Activated naive CD4-positive, alpha-beta T cell treated with anti-CD3 and anti-CD28 coated beads for 36 hours (primary cell): ENCODE measurements around the gene ST3GAL4. TPM values are rescaled to one million over a fixed set of nuclear protein-coding genes. Genes with fewer than 3 reads are reported as not detected.
"Not testable (repeated sequence)": the region's sequence is repeated elsewhere in the genome, so short reads cannot be mapped to it uniquely, and the experiment has no call there.

Source experiments
- CTCF ChIA-PET: fragments of 350-600 bp; sonication (Branson Sonifier 250); formaldehyde crosslinking; loops from one replicate; lab custom pipeline; 2021; ENCODE audit warnings: antibody characterized with exemption; lab: Charles Lee
- DNase-seq: peaks from one replicate; pipeline ENCODE4 v3.0.0-alpha.2; 2020
- H3K27ac Mint-ChIP-seq: one replicate; pipeline ENCODE4 v1.8.0; 2021; ENCODE audit warnings: mild to moderate bottlenecking, mixed read lengths
- H3K27me3 Mint-ChIP-seq: one replicate; pipeline ENCODE4 v1.8.0; 2021; ENCODE audit warnings: low read depth, mixed read lengths
- H3K36me3 Mint-ChIP-seq: one replicate; pipeline ENCODE4 v1.8.0; 2021; ENCODE audit warnings: low read depth, mixed read lengths
- H3K4me1 Mint-ChIP-seq: one replicate; pipeline ENCODE4 v1.8.0; 2021; ENCODE audit warnings: low read depth, mixed read lengths
- H3K4me3 Mint-ChIP-seq: one replicate; pipeline ENCODE4 v1.8.0; 2021; ENCODE audit warnings: mild to moderate bottlenecking, moderate library complexity, mixed read lengths
- H3K9me3 Mint-ChIP-seq: one replicate; pipeline ENCODE4 v1.8.0; 2021; ENCODE audit warnings: mixed read lengths
- intact Hi-C: fragments of 100-400 bp; cut with micrococcal nuclease; formaldehyde crosslinking; loops from one replicate; pipeline ENCODE4 v1.15.1; 2023
- total RNA-seq, 2 experiments: library from RNA; stranded (reverse); gene quantifications; one replicate each; pipeline ENCODE4 v1.2.3, GENCODE V29; 2021

The ST3GAL4 gene
- total RNA-seq, 2 experiments from 2014 or later, result 7.6 to 8.0 TPM

DNA sequence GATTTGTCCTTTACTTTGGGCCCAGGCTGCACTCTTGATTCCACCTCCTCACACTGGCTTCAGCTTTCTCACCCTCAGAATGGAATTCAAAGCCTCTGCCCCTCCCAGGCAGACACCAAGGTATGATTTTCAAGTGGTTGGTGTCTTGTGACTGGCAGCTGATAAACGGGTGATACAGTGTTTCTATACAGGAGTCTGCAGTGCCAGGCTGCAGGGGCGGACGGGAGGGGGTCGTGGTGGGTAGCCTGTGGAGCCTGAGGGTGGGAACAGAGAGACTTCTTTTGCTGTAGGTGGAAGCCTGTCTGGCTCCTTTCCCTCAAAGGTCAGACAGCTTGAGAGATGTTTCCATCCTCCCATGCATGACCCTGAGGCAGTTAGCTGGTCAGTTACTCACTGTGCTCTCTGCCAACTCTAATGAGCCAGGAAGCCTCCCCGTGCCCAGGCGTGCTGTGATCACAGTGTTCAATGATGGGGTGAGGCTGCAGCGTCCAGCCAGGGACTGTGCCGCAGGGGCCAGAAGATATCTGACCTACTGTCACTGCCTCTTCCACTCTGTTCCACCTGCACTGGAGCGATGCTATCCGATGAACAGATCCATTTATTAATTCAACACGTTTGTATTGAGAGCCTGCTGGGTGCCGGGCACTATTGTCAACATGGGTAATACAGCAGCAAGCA lies 18.0 kb downstream of the ST3GAL4 start:
- H3K4me3 Mint-ChIP-seq, intact Hi-C loops, DNase-seq, CTCF ChIA-PET, H3K9me3 Mint-ChIP-seq, H3K36me3 Mint-ChIP-seq, H3K27ac Mint-ChIP-seq, H3K27me3 Mint-ChIP-seq, H3K4me1 Mint-ChIP-seq: not testable (repeated sequence)

DNA sequence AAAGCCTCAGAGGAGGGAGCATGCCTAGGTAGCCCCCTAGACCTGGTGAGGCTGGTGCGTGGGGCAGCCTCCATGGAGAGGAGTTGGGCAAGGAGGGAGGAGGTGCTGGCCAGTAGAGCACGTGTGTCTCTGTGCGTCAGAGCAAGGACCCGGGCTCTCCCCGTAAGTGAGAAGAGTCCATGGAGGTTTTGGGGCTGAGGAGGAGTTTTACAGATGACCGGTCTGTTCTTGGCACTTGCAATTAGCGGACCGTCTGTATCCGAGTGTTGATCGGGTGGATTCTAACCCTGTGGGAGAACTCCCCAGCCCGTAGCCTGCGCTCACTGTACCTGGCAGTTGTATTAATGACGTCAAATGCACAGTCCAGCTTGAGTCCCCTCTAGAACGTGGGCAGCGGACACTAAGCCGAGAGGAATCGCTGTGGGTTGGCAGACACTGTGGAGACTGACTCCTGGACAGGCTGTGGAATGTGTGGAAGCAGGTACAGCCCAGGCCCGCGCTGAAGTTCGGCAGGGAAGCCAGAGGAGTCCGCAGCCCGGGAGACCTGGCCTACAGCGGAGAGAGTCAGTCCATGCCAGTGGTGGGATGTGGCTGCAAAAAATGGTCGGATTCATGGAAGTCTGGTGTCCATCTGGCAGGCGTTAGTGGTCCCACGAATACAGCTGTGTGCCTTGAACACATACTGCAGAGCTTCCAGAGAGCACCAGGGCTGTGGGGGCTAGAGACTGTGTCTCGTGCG lies 19.2 kb downstream of the ST3GAL4 start:
- H3K9me3 Mint-ChIP-seq, H3K36me3 Mint-ChIP-seq, DNase-seq, intact Hi-C loops, H3K4me1 Mint-ChIP-seq, H3K27me3 Mint-ChIP-seq, H3K27ac Mint-ChIP-seq, CTCF ChIA-PET, H3K4me3 Mint-ChIP-seq: not testable (repeated sequence)

DNA sequence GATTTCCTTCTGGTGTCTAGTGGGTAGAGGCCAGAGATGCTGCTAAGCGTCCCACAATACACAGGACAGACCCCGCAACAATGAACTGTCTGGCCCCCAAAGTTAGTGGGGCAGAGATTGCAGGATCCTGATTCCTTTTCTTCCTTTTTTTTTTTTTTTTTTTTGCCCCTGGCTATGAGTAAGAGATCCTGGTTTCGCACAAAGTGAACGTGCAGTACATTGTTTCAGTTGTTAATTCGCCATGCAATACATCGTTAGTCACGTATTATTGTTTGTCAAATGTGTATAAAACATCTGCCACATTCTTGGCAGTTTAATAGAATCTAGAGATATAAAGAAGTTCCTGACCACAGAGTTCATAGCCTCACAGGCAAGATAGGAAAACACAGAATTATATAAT lies 20.2 kb downstream of the ST3GAL4 start:
- no peaks in the 10 kb centered on the region for H3K9me3 Mint-ChIP-seq

DNA sequence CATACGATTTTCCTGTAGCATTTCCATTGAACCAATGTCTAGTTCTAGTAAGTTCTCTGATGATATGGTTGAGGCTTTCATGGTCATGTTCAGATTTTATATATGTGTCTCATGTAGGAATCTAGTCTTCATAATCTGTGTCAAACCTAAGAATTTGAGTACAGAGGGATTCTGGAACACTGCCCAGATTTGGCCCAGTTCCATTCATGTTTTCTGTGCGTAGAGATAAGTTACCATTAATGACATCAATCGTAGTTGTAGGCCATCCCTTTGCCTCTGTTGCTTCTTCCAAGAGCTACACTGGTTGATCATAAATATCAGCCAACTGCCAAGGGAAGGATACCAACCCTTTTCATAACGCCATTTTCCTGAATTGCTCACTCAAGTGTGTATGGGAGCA lies 23.3 kb downstream of the ST3GAL4 start:
- H3K36me3 Mint-ChIP-seq, result no peaks in the 10 kb centered on the region
- H3K9me3 Mint-ChIP-seq, result no peaks in the 10 kb centered on the region
- no peak overlapping the region for H3K27ac Mint-ChIP-seq
- CTCF ChIA-PET, result no interaction called here
- H3K4me1 Mint-ChIP-seq, result no peaks in the 10 kb centered on the region
- no peak for DNase-seq
- no peak overlapping the region for H3K4me3 Mint-ChIP-seq
- intact Hi-C loops, result no loop called here
- no peaks in the 10 kb centered on the region for H3K27me3 Mint-ChIP-seq

More for the DNA sequence above, 20.2 kb downstream of the ST3GAL4 start:
- CTCF ChIA-PET, result no interaction called here
- intact Hi-C loops, result no loop called here
- no peaks in the 10 kb centered on the region for H3K4me1 Mint-ChIP-seq
- DNase-seq, result no peak
- H3K4me3 Mint-ChIP-seq, result no peak overlapping the region
- no peak overlapping the region for H3K27ac Mint-ChIP-seq
- no peaks in the 10 kb centered on the region for H3K27me3 Mint-ChIP-seq
- no peaks in the 10 kb centered on the region for H3K36me3 Mint-ChIP-seq

DNA sequence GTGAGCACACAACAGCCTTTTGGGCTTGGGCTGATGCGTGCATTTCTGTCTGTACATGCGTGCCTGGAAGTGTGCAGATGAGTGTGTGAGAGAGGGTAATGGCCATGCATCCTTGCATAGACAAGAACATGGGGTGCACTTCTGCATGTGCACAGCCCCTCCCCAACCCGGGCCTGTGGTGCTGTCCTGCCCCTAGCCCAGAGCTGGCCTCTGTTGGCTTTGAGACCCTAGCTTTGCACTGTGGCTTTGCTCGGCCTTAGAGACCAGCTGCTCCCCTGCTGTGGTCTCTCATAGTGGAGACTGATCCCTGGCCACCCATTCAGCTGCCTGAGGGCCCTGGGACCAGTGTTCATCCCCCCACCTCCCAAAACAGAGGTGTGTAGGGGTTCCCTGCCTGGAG lies 25.4 kb downstream of the ST3GAL4 start:
- H3K27ac Mint-ChIP-seq, result no peak overlapping the region
- CTCF ChIA-PET, result no interaction called here
- intact Hi-C loops, result no loop called here

DNA sequence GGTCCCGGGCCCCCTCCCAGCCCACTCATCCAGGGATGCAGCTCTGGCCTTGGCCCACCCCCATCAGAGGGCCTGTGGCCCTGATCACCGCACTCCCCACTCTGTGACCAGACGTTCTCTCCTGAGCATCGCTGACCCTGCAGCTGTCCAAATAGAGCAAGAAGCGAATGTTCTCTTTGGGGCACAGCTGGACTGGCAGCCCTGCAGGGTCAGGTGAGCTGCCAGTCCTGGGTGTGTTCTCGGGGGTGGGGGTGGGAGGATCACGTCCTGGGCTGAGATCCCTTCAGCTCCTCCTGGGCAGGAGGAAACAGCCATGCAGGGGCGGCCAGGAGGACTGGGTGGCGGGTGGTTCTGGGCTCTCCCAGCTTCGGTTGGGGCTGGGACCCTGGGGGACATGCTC lies 26.5 kb downstream of the ST3GAL4 start:
- H3K27ac Mint-ChIP-seq, H3K4me3 Mint-ChIP-seq, intact Hi-C loops, H3K36me3 Mint-ChIP-seq, H3K27me3 Mint-ChIP-seq, CTCF ChIA-PET, H3K9me3 Mint-ChIP-seq, DNase-seq, H3K4me1 Mint-ChIP-seq: not testable (repeated sequence)

More for the DNA sequence above, 25.4 kb downstream of the ST3GAL4 start:
- Mint-ChIP-seq H3K4me1 (no peaks in the 10 kb centered on the region), H3K4me3 (no peak overlapping the region), H3K27me3 (no peaks in the 10 kb centered on the region), H3K9me3 (no peaks in the 10 kb centered on the region), H3K36me3 (no peaks in the 10 kb centered on the region)
- no peak for DNase-seq

DNA sequence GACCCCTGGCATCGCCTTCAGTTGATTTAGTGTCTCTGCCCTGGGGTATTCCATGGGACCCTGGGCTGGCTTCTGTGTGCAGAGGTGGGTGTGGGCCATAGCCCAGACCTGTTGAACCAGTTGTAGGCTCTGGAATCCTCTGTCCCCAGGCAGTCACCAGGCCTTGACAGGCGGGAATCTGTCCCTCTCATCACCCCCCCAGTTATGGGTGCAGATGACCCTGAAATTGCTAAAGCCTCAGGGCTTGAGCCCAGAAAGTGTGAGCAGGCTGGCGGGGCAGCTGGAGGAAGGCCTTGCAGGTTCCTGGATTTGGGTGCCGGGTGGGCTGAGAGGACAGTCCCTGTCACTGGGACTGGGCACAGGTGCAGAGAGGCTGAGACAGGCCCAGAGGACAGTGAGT lies 27.2 kb downstream of the ST3GAL4 start:
- DNase-seq, H3K27me3 Mint-ChIP-seq, H3K4me3 Mint-ChIP-seq, H3K36me3 Mint-ChIP-seq, H3K9me3 Mint-ChIP-seq, H3K4me1 Mint-ChIP-seq, intact Hi-C loops, CTCF ChIA-PET, H3K27ac Mint-ChIP-seq: not testable (repeated sequence)

DNA sequence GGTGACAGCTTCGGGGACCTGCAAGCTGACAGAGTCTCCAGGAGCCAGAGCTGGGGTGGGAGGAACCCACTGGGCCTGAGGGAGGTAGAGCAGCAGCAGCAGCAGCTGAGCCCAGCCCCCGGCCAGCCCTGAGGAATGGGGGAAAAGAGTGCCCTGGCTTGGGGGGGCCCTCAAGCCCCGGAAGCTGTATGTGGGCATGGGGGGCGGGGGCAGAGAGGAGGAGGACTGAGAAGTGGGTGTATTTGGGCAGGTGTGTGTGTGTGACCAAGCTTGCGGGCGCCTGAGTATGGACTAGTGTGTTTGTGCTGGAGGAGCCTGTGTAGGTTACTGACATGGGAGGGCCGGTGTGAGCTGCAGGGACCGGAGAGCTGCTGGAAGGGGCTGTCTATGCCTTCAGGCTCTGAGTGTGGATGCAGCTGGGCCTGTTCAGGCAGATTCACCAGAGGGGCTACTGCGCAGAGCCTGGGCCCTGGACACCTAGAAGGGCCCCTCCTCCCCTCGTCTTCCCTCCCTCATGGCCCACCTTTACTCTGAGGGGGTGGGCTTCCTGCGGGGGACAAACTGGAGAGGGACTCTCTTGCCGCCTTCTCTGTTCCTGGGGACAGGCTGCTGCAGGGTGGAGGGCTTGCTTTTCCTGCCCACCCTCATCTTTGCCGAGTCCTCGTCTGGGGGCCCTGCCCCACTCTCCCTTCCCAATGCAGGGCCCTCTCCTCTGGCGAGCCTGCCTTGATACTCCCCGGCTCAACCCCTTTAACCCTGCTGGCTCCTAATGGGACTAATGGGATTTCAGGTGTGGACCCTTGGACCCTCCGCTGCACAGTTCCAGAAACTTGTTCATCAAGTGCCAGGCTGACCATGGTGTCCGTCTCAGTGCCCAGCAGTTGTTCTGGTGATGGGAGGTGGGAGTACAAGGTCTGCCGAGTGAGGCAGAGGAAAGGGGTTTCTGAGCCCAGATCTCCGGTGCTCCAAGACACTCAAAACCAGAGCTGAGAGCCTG lies 28.2 kb downstream of the ST3GAL4 start:
- Mint-ChIP-seq H3K36me3 (no peaks in the 10 kb centered on the region), H3K27ac (no peak overlapping the region), H3K27me3 (no peaks in the 10 kb centered on the region), H3K4me3 (no peak overlapping the region), H3K9me3 (no peaks in the 10 kb centered on the region), H3K4me1 (no peaks in the 10 kb centered on the region)
- CTCF ChIA-PET, result interaction anchor here (0.6 kb wide), 1 partner anchor 953 kb away, joined by 3 read pairs; no protein-coding TSS in a partner anchor
- intact Hi-C loops, result no loop called here
- no peak for DNase-seq

DNA sequence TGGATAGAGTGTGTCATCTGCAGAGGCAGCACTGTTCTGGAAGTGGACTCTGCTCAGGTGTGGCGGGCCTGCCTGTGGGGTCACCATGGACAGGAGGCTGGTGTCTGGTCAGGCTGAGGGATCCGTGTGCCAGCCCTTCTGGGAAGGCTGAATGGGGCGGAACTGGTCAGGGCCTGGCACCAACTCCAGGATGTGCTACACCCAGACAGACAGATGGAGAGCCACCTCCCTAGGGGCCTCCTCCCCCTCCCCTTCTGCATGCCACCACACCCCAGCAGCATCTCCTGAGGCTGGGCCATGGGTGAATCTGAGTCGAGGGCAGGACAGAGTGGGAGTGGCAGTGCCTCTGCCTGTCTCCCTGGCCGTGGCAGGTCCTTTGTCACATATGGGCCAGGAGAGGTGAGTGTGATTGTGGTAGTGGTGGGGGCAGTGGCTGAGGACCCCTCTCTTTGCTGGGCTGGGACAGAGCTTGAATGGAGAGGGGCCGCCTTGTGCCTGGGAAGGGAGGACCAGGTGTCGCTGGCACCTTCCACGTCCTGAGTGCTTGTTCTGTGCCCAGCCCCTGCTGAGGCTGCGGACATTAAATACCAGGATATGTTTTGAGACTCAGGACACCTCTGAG lies 29.1 kb downstream of the ST3GAL4 start:
- H3K9me3 Mint-ChIP-seq, result no peaks in the 10 kb centered on the region
- intact Hi-C loops, result no loop called here
- H3K4me1 Mint-ChIP-seq, result no peaks in the 10 kb centered on the region
- H3K4me3 Mint-ChIP-seq, result no peak overlapping the region
- no peaks in the 10 kb centered on the region for H3K36me3 Mint-ChIP-seq
- CTCF ChIA-PET, result no interaction called here
- DNase-seq, result no peak
- no peaks in the 10 kb centered on the region for H3K27me3 Mint-ChIP-seq
- no peak overlapping the region for H3K27ac Mint-ChIP-seq

DNA sequence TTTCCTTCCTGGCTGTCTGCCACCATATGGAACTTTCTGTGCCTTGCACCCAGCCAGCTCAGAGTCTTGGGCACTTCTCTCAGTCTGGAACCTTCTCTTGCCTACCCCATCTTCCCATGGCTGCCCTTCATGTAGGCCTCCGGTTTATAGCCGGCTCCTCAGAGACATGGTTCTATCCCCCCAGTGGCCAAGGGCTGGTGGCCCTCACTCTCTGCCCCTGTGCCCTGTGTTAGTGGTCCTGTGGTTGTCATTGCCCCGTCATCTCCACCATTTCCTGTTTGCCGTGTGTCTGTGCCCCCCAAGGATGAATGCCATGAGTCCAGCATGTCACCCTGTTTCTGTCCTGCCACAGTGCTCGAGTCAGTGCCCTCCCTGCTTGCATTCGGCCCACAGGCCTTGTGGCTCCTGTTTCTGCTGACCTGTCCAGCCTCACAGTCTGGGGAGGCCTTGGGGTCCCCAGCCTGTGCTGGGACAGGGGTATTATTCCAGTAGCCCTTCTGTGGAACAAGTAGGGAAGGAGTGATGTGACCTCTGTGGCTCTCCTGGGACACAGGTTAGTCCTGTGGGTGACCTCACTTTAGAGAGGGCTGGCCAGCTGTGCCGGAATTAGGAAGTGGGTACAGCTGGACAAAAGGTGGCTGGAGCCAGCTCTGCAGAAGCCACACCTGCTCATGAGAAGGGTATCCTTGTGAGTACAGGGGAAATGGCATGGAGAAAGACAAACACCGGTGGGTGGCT lies 30.7 kb downstream of the ST3GAL4 start:
- no peaks in the 10 kb centered on the region for H3K4me1 Mint-ChIP-seq
- no peaks in the 10 kb centered on the region for H3K9me3 Mint-ChIP-seq
- H3K36me3 Mint-ChIP-seq, result no peaks in the 10 kb centered on the region
- no peak for DNase-seq
- H3K27ac Mint-ChIP-seq, result no peak overlapping the region
- intact Hi-C loops, result no loop called here
- H3K27me3 Mint-ChIP-seq, result no peaks in the 10 kb centered on the region
- no peak overlapping the region for H3K4me3 Mint-ChIP-seq
- CTCF ChIA-PET, result no interaction called here

DNA sequence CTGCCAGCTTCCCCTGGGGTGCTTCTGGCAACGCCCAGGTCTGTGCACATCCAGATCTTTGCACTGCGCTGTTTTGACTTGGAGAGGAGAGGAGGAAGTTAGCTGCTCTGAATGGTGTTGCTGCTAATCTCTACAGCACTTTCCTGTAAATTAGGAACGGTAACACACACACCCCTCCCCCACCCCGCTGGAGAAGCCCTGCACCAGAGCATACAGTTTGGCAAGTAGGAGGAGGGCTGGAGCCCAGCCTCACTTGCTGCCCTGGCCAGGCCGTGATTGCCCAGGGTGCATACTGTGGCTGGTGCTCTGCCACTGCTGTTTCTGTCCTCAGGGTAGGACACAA lies 31.2 kb downstream of the ST3GAL4 start:
- CTCF ChIA-PET, DNase-seq, H3K36me3 Mint-ChIP-seq: not testable (repeated sequence)

More for the DNA sequence above, 31.2 kb downstream of the ST3GAL4 start:
- H3K27me3 Mint-ChIP-seq, H3K9me3 Mint-ChIP-seq, intact Hi-C loops, H3K4me1 Mint-ChIP-seq, H3K27ac Mint-ChIP-seq, H3K4me3 Mint-ChIP-seq: not testable (repeated sequence)
